K562 (cell line): ENCODE results near the gene IGLL1. TPM values are rescaled to one million over a fixed set of nuclear protein-coding genes. Genes with fewer than 3 reads are reported as not detected.

Source experiments
- ATAC-seq: fragments of 200-7000 bp; cut with Tn5 transposase; 3 replicates; pipeline ENCODE4 v1.9.1; 2020; ENCODE audit warnings: moderate library complexity
- BruUV-seq: library from RNA; stranded (reverse); fragments of 400-500 nt; replicated peaks from 2 replicates; lab custom pipeline; 2021; lab: Mats Ljungman, UMichigan
- CTCF ChIA-PET: fragments of 300-600 bp; formaldehyde crosslinking; extraction: SDS; loops from one replicate; lab custom pipeline; 2021; ENCODE audit warnings: low intra/inter-chr PET ratio; lab: Yijun Ruan, JAX
- POLR2A ChIA-PET: fragments of 300-600, 350-650 bp; sonication (Branson Sonifier 250); formaldehyde crosslinking; extraction: SDS; loops from one replicate; lab custom pipeline; 2021; ENCODE audit warnings: antibody characterized with exemption, inconsistent platforms; lab: Yijun Ruan, JAX
- DNase-seq, 4 experiments: peaks; one replicate each; pipeline versions ENCODE4 v3.0.0 to v3.0.0-alpha.2; 2011 to 2018; ENCODE audit warnings: low spot score in 3 of 4, mixed read lengths in 3 of 4; ENCODE audit errors: extremely low read depth in 1 of 4
- FAIRE-seq: peaks from 2 replicates; lab custom pipeline; 2011; peaks lifted over from hg19 to GRCh38; lab: Jason Lieb, UNC
- H2AFZ ChIP-seq: 2 replicates; pipeline ENCODE4 v1.6.0; 2011; ENCODE audit warnings: low read depth, low read length, control low read depth, inconsistent platforms
- H3K27ac ChIP-seq: fragments of 200-600 bp; 3 replicates; pipeline ENCODE4 v1.8.0; 2011; ENCODE audit warnings: low read depth, mild to moderate bottlenecking, control low read depth, inconsistent platforms, low read length, moderate library complexity, mixed read lengths; ENCODE audit errors: extremely low read depth
- H3K27me3 ChIP-seq, 2 experiments: fragments of 300-600 bp in 1 of 2; 2 replicates in 1 of 2; 3 replicates in 1 of 2; pipeline versions ENCODE4 v1.6.0 to v1.8.0; 2011; ENCODE audit warnings: inconsistent platforms in 2 of 2, low read length in 2 of 2, mild to moderate bottlenecking in 1 of 2, mixed read lengths in 1 of 2, moderate library complexity in 1 of 2; ENCODE audit not compliant: control insufficient read depth in 2 of 2, insufficient read depth in 2 of 2
- H3K36me3 ChIP-seq: fragments of 300-600 bp; 3 replicates; pipeline ENCODE4 v1.8.0; 2011; ENCODE audit warnings: mild to moderate bottlenecking, low read length, inconsistent platforms; ENCODE audit not compliant: control insufficient read depth, insufficient read depth
- H3K4me1 ChIP-seq, 2 experiments: fragments of 200-600 bp in 1 of 2; replicated peaks in 1 of 2; 2 replicates in 1 of 2; 3 replicates in 1 of 2; pipeline versions ENCODE4 v1.5.1 to v1.8.0; 2011; ENCODE audit warnings: inconsistent platforms in 2 of 2, low read length in 2 of 2, mild to moderate bottlenecking in 1 of 2, mixed read lengths in 1 of 2, moderate library complexity in 1 of 2; ENCODE audit not compliant: control insufficient read depth in 2 of 2, insufficient read depth in 2 of 2
- H3K4me2 ChIP-seq: 2 replicates; pipeline ENCODE4 v1.6.1; 2011; ENCODE audit warnings: low read length, control low read depth, inconsistent platforms, mixed read lengths; ENCODE audit not compliant: insufficient read depth
- H3K4me3 ChIP-seq: fragments of 200-600 bp; sonication (generic), shearing (Covaris generic); 2 replicates; pipeline ENCODE4 v1.5.1; 2016; ENCODE audit warnings: control low read depth, inconsistent platforms
- H3K79me2 ChIP-seq: fragments of 200-600 bp; 3 replicates; pipeline ENCODE4 v1.8.0; 2011; ENCODE audit warnings: low read length, inconsistent platforms; ENCODE audit not compliant: control insufficient read depth, insufficient read depth
- H3K9ac ChIP-seq, 2 experiments: 2 replicates each; pipeline versions ENCODE4 v1.6.0 to v1.6.1; 2011; ENCODE audit warnings: low read depth in 2 of 2, low read length in 2 of 2, control low read depth in 1 of 2, inconsistent platforms in 1 of 2, mild to moderate bottlenecking in 1 of 2, mixed read lengths in 1 of 2; ENCODE audit not compliant: insufficient read depth in 1 of 2
- H3K9me1 ChIP-seq: one replicate; pipeline ENCODE4 v1.6.0; 2011; ENCODE audit warnings: inconsistent platforms, mild to moderate bottlenecking, low read length, moderate library complexity; ENCODE audit not compliant: control insufficient read depth, insufficient read depth
- H3K9me3 ChIP-seq: replicated peaks from 2 replicates; pipeline ENCODE4 v1.5.1; 2011; ENCODE audit warnings: low read depth, low read length, inconsistent platforms; ENCODE audit not compliant: control insufficient read depth, insufficient read depth
- H4K20me1 ChIP-seq: replicated peaks from 2 replicates; pipeline ENCODE4 v1.6.1; 2011; ENCODE audit warnings: low read length, inconsistent platforms, mixed read lengths; ENCODE audit not compliant: control insufficient read depth, insufficient read depth
- ATF7 ChIP-seq: fragments of 450-650 bp; IDR thresholded peaks from 2 replicates; pipeline ENCODE4 v1.7.1; 2014; ENCODE audit warnings: mild to moderate bottlenecking, moderate library complexity
- BDP1 ChIP-seq: IDR thresholded peaks from 3 replicates; pipeline ENCODE4 v1.6.1; 2011; ENCODE audit not compliant: insufficient read length, insufficient read depth
- CHD4 ChIP-seq: fragments of 200-600 bp; sonication (generic); IDR thresholded peaks from 3 replicates; pipeline ENCODE4 v1.6.1; 2012; ENCODE audit warnings: low read depth, mild to moderate bottlenecking, mixed read lengths, low read length, inconsistent platforms; ENCODE audit not compliant: insufficient read depth, insufficient replicate concordance, poor library complexity, severe bottlenecking
- FOXJ2 ChIP-seq: fragments of 200-800 bp; sonication (Bioruptor generic); IDR thresholded peaks from 2 replicates; pipeline ENCODE4 v1.6.1; 2016; ENCODE audit warnings: missing genetic modification characterization, missing compliant biosample characterization
- FUS ChIP-seq: fragments of 200-400 bp; formaldehyde crosslinking; optimal IDR thresholded peaks from 2 replicates; pipeline ENCODE3; 2017; ENCODE audit warnings: low read depth, low read length
- NR2C1 ChIP-seq, 2 experiments: fragments of 450-650 bp; IDR thresholded peaks; 2 replicates each; pipeline ENCODE4 v1.6.1; 2017; ENCODE audit warnings: mild to moderate bottlenecking in 2 of 2, antibody characterized with exemption in 1 of 2, inconsistent platforms in 1 of 2, missing compliant biosample characterization in 1 of 2, missing genetic modification characterization in 1 of 2
- PCBP2 ChIP-seq: fragments of 200-400 bp; formaldehyde crosslinking; IDR thresholded peaks from 2 replicates; pipeline ENCODE4 v1.6.1; 2018; ENCODE audit warnings: low read length, low read depth, mild to moderate bottlenecking, moderate library complexity; ENCODE audit not compliant: poor library complexity, severe bottlenecking
- PYGO2 ChIP-seq: fragments of 450-650 bp; IDR thresholded peaks from 2 replicates; pipeline ENCODE4 v1.6.1; 2016; ENCODE audit warnings: mild to moderate bottlenecking, missing genetic modification characterization, moderate library complexity, missing compliant biosample characterization
- TBP ChIP-seq: optimal IDR thresholded peaks from 2 replicates; pipeline ENCODE3; 2011; ENCODE audit warnings: low read depth, low read length, improper control_type of control experiment
- XRCC4 ChIP-seq: IDR thresholded peaks from one replicate; pipeline ENCODE4 v1.6.1; 2011; ENCODE audit not compliant: insufficient read depth, insufficient read length; ENCODE audit errors: extremely low read depth
- ZNF778 ChIP-seq: fragments of 450-650 bp; formaldehyde crosslinking; IDR thresholded peaks from 2 replicates; pipeline ENCODE4 v1.4.0; 2020; ENCODE audit warnings: mild to moderate bottlenecking, moderate library complexity
- WGBS: fragments of 100-300 bp; shearing (Covaris generic); methylation state at CpG from one replicate; pipeline ENCODE4 v1.1.6; 2016; ENCODE audit warnings: low coverage, mixed read lengths; ENCODE audit not compliant: insufficient coverage; ENCODE audit errors: missing lambda C conversion rate; 5-methylcytosine and 5-hydroxymethylcytosine counted together
- in situ Hi-C: fragments of 300-500 bp; cut with MboI; formaldehyde crosslinking; loops from 4 replicates; pipeline ENCODE4 v1.15.0; 2018; ENCODE audit warnings: inconsistent platforms, mixed read lengths
- intact Hi-C: fragments of 100-400 bp; cut with micrococcal nuclease; formaldehyde crosslinking; loops from 2 replicates; pipeline ENCODE4 v1.14.2; 2022
- polyA plus RNA-seq, 8 experiments: library from polyadenylated mRNA; depleted of rRNA in 4 of 8; stranded (reverse) in 5 of 8; unstranded in 3 of 8; fragments of >200 nt; fragmentation: Nextera tagmentation in 2 of 8; fragmentation: Illumina TruSeq in 1 of 8; extraction: Ambion mirVana in 2 of 8; extraction: Trizol in 1 of 8; gene quantifications; 2 replicates each; pipeline versions ENCODE4 v1.2.1 to v1.2.3, GENCODE V29; 2011 to 2014; ENCODE audit warnings: inconsistent platforms in 1 of 8, missing spikeins in 1 of 8
- total RNA-seq, 7 experiments: library from RNA; depleted of rRNA in 6 of 7; stranded (reverse); fragments of >200 nt in 6 of 7; fragmentation: Illumina TruSeq in 2 of 7; extraction: Trizol in 2 of 7; gene quantifications; 2 replicates each; pipeline versions ENCODE4 v1.2.1 to v1.2.3, GENCODE V29; 2011 to 2021; ENCODE audit warnings: low replicate concordance in 1 of 7

Gene IGLL1
- total and polyA plus RNA-seq, 9 of the 15 experiments (the other 6 are each of a cell fraction or from before 2014, with no cell fraction given), result 0.10 to 0.32 (median 0.20) TPM; not detected in 6

- 67% methylated on average over 2 of the region's 11 CpGs for WGBS
- H3K9ac ChIP-seq, result no peak overlapping the region
- no peaks in the 10 kb centered on the region for H3K36me3 ChIP-seq
- TF ChIP-seq NR2C1 (IDR thresholded peaks at IDR 0.05) (no peak), NR2C1 (tag; IDR thresholded peaks at IDR 0.05) (no peak), ATF7 (no peak), PYGO2 (no peak), TBP (no peak), CHD4 (no peak), ZNF778 (CRISPR knock-in tag) (no peak), FOXJ2 (tag) (no peak), PCBP2 (no peak), XRCC4 (no peak), FUS (no peak), BDP1 (no peak)
- intact Hi-C loops, result loop anchor here (5.0 kb wide), 4 partner anchors 150 to 365 kb away; no protein-coding TSS in a partner anchor
- no peaks in the 10 kb centered on the region for H3K27me3 ChIP-seq
- no peaks in the 10 kb centered on the region for H3K79me2 ChIP-seq
- H3K9me3 ChIP-seq, result no peaks in the 10 kb centered on the region
- ChIA-PET POLR2A (no interaction called here), CTCF (no interaction called here)
- BruUV-seq, result no TSS peak
- DNase-seq (no peak), ATAC-seq (no peak), FAIRE-seq (no peak)
- H2AFZ ChIP-seq, result peak overlapping the region; percentile 72
- peak overlapping the region; percentile 32; the same call in 1 of the 2 replicates for H3K4me2 ChIP-seq
- no peaks in the 10 kb centered on the region for H3K9me1 ChIP-seq
- H4K20me1 ChIP-seq, result no peaks in the 10 kb centered on the region
- in situ Hi-C loops, result loop anchor here (5.0 to 10.0 kb wide), 2 partner anchors 130 to 213 kb away; no protein-coding TSS in a partner anchor
- H3K4me1 ChIP-seq, result peaks cover 45 to 51% of the 10 kb centered on the region in 2 experiments
- peak overlapping the region; percentile 52; the same call in 1 of the 3 replicates for H3K27ac ChIP-seq
- no peak overlapping the region for H3K4me3 ChIP-seq
Observed at GRCh38 chr22:23537416-23537815, 42.7 kb downstream of the IGLL1 start.
